ENCODE results near the gene KBTBD12.

Gene KBTBD12

DNA sequence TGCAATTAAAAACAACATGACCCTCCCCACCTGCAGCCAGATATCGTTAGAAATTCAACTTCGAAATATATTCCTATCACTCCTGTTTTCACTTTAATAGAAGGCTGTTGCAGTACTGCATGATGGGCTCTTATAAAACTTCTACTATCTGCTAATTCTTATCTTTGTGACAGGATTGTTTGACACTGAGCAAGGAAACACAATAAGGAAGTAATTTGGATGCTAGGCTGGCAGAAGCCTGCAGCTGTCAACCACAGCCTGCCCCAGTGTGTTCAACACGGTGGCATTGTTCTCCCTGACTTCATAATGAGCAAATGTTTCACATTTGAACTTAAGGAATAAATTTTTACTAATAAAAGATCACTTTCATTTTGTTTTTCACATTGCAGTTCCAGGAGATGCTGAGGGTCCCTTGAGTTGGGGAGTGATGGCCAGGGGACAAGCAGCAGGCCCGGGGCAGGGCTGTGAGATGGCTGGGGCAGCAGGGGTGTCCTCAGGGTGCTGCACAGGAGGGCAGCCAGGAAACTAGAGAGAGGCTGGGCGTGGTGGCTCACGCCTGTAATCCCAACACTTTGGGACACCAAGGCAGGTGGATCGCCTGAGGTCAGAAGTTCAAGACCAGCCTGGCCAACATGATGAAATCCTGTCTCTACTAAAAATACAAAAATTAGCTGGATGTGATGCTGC lies 72.4 kb downstream of the KBTBD12 start:
- no peak for DNase-seq

DNA sequence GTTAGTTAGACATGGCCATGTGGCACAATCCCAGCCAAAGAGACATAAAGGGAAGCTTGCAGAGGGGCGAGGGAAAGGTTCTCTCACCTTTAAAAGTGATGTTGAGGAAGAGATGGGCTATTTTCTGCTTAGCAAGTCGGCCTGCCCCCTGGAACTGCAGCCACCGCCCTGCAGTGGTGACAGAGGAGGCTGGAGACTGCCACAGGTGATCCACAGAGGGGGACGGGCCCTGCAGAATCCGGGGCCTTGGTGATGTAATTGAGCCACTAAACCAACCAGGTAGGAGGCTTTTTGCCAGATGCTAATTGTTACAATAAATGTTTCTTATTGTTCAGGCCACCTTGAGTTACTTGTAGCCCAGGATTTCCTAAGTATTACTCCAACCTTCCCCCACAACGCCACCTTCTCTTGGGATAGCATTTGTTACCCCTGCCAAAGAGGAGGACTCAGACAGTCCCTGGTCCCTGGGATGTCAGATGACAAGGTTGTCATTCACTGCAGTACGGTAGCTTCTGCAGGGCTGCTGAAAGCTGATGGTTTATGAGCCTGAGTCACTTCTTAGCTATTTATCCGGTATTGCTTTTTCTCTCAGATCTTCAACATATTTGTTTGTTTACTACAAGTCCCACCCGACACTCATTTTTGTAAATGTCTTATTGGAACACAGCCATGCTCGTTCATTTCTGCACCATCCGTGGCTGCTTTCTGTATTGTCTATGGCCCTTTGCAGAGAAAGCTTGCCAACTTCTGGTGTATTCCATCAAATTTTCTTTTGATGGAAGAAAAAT lies 73.9 kb downstream of the KBTBD12 start:
- no peak for DNase-seq

DNA sequence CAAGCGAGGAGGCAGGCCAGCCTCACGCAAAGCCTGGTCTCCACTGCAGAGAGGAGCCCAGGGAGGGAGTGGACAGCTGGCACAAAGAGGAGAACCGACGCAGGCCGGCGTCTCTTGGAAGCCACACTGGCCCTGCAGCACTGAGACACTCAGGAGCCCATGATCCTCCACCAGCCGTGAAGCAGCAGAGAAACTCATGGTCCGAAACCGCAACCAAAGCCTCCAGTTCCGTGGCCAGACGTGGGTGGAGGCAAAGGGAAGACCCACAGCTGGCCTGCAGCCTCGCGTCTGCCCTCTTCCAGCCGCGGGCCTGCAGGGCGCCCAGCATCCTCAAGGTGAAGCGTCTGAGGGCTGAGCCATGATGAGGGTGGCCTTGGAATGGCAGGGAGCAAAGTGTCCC lies 75.0 kb downstream of the KBTBD12 start:
- no peak for DNase-seq

DNA sequence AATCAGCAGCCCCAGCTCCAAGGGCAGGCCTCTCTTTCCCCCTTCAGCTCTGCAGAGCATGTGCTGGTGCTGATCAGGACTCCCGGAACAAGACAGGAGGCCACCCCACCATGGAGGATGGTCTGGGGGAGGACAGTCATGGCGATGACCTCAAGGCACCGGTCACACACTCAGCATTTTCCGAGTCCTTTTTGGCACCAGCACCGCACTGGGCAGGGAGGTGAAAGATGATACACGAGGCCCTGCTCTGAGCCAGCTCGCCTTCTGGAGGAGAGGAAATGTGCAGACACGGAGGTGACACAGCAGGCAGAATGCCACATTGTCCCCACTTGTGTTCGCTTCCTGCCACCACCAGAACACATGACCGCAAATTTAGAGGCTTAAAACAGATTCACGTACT lies 75.4 kb downstream of the KBTBD12 start:
- no peak for DNase-seq

DNA sequence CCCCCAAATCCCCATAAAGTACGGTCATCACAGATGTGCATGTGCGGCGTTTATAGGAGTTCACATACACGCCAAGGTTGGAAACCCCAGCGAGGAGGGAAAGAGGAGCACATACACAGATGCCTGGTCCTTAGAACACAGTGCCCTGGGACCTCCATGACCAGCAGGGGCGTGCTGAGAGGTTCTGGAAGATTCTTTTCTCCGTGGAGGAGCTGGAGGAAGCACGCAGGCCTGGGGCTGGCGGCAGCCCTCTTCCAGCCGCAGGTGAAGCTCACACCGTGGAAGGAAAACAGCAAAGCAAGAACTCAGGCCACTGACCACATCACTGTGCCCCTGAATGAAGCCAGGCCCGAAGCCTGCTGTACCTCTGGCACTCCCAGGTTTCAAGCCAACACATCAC lies 76.2 kb downstream of the KBTBD12 start:
- DNase-seq: no peak

DNA sequence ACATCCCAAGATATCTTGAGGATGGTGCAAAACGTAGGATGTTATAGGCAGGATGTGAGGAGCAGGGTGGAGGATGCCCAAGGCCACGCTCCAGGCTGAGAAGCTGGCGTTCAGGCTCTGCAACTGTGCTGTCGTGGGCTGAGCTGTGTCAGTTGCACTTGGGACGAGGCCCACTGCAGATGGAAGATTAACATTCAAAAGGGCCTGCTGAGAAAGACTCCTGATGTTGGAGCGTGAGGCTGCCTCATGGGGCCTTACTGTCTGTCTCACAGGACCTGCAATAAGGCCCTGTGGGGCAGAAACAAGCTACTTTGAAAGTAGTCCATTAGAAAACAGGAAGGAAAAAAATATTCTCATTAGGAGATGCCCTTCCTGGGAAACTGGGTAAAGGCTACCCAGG lies 76.6 kb downstream of the KBTBD12 start:
- no peak for DNase-seq

DNA sequence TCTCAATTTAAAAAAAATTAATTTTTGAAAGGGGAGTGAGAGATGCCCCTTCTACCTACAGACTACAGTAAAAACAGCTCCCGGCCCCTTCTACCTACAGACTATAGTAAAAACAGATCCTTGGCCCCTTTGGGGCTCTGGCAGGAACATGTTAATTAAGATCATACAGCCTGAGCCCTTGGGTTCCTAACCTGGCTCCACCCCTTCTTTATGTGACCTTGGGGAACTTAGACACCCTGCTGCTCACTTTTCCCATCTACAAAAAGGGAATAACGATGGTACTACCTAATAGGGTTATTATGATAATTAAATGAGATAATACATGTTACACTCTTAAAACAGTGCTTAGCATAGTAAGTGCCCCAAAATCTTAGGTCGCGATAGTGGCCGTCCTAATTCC lies 77.1 kb downstream of the KBTBD12 start:
- no peak for DNase-seq

DNA sequence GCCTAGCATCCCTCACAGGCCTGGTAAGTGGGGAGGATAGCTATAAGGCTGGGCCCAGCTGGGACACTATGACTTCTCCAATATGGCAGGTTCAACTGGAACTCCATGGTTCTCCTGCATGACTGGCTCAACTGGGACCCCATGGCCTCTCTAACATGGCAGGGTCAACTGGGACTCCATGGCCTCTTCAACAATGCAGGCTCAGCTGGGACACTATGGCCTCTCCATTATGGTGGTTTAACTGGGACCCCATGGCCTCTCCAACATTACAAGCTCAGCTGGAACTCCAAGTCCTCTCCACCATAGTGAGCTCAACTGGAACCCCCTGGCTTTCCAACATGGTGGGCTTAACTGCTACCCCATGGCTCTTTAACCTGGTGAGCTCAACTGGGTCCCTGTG lies 79.0 kb downstream of the KBTBD12 start:
- DNase-seq: no peak

DNA sequence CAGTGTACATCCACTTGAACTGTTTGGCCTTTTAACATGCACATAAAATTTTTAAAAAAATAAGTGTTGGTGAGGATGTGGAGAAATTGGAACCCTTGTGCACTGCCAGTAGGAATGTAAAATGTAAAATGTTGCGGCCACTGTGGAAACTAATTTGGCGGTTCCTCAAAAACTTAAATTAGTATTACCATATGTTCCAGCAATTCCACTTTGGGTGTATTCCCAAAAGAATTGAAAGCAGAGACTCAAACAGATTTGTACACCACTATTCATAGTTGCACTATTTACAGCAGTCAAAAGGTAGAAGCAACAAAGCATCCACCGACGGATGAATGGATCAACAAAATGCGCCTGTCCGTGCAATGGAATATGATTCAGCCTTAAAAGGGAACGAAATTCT lies 82.0 kb downstream of the KBTBD12 start:
- DNase-seq: no peak

DNA sequence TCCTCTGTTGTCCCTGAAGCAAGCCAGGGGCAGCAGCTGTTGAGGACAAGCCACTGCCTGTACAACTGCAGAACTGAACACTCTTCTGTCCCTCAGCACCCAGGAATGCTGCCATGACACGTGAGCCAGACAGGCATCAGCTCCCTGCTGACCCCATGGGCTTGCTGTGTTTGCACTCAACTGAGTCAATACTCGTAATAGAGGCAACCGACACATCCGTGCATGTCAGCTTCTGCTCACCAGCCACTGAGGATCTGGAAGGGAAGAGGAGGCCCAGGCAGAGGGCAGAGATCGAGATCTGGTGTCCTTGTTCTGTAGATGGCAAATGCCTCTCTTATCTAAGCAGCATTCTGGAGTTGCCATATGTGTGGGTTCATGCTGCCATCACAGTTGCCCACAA lies 82.9 kb downstream of the KBTBD12 start:
- no peak for DNase-seq

DNA sequence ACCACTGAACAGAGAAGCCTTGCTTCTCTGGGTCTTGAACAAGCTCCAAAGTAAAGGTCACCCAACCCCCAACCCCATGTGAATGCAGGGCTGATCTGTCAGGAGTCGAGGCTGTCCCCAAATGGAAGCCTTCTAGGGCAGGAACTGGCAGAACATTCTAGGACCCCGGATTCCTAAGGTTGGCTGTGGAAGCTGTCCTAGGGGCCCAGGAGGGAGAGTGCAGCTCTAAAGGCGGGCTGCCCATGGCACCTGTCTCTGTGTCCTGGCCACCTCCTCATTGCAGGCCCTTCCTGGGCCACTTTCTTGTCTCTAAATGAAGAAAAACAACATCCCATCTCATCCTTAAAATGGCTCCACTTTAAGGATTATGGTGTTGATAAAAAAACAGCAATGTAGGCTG lies 83.6 kb downstream of the KBTBD12 start:
- no peak for DNase-seq

DNA sequence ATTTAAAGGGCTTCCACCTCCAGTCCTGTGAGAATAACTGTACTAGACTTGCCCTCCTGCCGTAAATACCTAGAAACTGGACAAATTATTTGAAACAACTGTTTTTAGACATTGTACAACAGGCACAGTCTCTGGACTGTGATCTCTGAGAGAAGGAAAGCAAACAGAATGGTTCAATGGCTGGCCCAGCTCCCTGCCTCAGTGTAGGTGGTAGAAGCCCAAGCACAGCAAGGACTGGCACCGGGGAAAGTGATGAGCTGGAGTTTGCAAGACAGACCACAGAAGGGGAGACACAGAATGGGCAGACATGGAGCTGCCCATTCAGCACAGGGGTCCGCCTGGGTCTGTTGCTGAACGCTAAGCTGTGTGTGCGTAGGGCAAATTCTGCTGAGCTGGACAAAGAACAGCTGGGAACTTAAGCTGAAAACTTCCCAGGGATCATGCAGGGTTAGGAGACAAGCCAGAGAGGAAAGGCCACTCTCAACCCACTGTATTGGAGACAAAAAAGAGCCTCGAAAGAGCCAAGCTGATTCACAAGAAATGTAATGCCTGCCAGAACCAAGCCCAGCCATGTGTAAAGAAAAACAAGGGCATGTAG lies 84.6 kb downstream of the KBTBD12 start:
- DNase-seq: no peak

DNA sequence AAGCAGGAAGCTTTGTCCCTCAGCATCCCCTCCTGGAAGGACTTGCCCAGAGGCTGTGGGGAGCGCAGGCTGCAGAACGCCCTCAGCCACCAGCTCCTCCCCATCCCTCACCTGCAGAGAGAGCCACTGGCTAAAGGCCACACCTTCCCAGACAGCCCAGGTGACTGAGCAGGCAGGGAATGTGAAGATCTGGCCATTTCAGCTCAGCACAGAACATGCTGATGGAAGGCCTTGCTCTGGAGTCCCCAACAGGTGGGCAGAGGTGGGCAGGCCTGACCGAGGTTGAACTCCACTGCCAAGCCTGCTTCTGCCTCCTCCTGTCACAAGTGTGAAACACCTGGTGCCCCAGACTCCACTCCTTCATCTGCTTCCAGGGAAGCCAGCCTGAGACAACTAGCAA lies 86.5 kb downstream of the KBTBD12 start:
- no peak for DNase-seq

DNA sequence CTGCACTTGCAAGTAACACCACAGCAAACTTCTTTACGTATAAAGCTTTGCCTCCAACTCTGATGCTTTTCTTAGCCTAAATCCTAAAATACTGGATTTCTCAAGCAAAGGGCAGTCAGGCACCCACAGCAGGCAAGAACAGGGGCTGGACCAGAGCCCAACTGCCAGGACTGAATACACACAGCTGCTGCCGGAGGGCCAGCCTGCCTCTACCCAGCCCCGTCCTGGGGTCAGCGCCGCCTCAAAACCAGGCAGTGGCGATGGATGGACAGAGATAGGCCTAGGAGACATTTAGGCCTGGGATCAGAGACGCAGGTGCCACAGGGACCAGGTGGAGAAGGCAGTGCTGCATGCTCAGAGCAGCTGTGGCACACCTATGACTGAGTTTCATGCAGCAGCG lies 89.6 kb downstream of the KBTBD12 start:
- DNase-seq: no peak

DNA sequence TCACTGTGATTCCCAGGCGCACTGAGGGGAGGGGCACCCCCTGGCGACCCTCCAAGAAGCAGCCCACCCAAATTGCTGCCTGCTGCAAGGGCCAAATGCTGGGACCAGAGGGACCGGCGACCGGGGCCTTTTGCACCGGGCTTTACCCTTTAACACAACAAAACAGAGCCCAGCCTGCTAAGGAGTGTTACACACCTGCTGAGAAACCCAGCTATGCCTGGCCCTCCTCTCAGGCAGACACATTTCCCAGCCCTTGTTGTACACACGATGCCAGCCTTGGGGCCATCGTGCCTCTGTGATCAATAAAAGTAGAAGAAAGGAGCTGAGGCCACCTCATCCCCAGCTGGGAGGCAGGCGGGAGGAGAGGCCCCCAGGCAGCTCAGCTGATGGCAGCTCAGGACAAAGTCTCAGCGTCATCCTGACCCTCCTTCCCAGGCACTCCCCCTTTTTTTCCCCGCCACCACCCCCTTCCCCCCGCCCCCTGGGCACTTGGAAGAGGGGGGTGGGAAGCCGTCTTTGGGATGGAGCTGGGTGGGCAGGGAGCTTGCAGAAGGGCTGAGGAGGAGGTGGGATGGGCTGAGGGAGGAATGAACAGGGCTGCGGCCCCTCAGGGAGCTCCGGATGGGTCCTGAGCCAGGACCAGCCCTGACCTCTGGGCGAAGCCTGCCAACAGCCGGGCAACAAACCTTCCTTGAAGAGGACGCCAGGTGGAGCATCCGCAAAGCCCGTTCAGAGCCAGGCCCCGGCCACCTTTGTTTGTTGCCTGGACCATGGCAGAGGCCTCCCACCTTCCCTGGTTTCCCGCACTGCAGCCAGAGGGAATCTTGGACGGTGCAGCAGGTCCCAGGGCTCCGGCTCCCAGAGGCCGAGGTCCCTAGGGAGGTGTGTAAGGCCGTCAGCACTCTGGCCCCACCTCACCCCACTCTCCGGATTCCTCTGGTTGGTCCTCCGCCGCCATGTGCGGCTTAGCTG lies 91.3 kb downstream of the KBTBD12 start:
- no peak for DNase-seq

DNA sequence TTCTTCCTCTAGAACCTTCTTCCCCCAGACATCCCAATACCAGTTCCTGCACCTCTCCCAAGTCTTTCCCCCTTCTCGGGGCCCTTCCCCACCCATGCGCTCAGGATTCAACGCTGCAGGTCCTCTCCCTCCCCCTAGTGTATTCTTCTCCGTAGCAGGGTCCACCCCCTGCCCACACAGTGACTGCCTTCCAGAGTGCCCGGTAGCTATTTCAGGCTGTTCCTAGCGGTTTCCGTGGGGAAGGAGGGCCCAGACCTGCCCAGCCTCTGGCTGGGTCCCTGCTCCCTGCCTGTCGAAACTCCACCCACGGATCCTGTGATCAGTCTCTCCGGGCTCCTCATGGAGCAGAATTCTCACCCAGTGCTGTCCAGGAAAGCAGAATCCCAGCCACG lies 92.0 kb downstream of the KBTBD12 start:
- no peak for DNase-seq

DNA sequence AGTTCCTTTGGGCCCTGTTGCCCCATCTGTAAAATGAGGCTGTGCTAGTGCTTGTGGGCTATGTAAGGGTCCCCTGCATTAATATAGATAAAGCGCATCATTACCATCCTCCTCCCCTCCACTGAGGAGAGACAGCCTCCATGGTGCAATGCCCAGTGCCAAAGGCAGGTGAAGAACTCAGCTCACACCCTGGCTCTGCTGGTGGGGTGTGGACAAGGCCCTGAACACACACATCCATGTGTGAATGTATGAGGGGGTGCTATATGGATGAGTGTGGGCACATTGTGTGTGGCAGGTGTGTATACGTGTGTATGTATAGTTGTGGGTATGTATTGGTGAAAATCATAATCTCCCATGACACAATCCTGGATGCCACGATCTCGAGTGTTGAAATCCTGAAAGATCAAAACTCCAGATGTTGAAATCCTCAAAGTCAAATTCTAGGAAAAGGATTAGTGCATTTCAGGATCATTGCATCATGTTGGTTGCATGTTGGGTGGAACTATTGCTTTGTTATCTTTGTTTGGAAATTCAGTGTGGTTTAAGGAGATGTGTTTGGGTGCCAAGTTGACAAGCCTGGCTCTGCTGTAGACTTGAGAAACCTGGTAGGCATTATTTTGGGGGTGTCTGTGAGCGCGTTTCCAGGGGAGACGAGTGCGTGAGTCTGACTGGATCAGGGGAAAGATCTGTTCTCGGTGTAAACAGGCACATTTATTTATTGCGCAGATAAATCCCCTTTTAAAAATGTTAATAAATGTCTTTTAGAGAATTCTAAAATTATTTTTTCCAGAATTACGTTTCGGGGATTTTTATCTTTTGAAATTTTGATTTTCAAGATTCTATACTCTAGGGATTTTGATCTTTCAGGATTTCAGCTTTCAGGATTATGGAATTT lies 95.2 kb downstream of the KBTBD12 start:
- DNase-seq: no peak

DNA sequence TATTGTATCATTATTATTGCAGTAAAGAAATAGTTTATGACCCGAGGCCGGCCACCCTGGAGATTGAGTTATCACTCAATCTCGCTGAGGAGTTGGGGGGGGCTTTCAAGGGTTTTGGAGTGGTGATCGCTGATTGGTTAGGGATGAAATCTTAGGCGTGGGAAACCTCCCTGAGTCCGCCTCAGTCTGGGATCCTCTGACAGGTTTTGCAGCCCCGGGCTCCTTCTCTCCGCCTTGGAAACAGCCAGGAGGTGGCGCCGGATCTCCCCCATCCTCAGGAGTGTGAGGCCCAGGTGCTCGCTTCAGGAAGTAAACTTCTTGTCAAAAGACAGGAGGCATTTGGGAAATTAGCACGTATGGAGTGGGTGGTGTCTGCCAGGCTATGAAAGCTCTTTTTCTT lies 96.1 kb downstream of the KBTBD12 start:
- DNase-seq: no peak

DNA sequence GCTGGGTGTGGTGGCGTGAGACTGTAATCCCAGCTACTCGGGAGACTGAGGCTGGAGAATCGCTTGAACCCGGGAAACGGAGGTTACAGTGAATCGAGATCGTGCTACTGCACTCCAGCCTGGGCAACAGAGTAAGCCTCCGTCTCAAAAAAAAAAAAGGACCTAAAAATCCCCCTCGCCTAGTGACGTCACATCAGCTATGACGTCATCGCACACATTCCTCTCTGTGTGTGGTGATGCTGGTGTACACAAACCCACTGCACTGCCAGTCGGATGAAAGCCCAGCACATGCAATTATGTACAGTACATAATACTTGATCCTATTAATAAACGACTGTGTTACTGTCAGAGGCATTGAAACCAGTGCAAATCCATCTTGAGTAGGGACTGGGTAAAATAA lies 97.0 kb downstream of the KBTBD12 start:
- DNase-seq: no peak

DNA sequence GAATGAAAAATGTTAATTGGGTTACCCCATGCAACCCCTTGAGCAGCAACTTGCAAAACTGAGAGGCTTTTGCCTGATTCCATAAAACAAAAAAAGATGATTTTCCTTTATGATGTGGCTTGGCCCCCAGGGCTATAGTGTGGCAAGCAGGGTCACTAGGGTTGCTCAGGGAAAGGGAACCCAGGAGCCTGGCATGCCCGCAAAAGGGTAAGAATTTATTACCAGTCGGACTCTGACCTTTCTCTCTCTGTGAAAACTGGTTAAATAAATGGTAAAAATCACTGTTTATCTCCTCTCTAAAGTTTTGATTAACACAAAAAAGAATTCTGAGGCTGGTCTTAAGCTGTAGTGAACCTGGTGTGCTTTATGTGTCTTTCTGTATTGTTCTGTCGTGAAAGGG lies 99.5 kb downstream of the KBTBD12 start:
- DNase-seq: no peak

DNA sequence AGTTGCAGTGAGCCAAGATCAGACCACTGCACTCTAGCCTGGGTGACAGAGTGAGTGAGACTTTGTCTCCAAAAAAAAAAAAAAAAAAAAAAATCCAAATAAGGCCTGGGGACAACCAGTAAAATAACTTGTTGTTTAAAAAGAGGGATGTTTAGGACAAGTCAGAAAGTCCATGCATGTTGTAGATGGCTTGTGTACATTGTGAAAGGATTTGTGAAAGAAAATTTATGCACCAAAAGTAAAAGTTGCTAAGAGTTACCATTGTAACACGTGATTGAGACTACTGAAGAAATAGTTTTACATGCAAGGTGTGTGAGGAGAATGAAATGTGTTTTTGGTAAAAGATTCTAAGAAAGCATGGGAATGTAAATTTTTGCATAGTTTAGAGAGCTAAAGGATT lies 101.5 kb downstream of the KBTBD12 start:
- DNase-seq: no peak

DNA sequence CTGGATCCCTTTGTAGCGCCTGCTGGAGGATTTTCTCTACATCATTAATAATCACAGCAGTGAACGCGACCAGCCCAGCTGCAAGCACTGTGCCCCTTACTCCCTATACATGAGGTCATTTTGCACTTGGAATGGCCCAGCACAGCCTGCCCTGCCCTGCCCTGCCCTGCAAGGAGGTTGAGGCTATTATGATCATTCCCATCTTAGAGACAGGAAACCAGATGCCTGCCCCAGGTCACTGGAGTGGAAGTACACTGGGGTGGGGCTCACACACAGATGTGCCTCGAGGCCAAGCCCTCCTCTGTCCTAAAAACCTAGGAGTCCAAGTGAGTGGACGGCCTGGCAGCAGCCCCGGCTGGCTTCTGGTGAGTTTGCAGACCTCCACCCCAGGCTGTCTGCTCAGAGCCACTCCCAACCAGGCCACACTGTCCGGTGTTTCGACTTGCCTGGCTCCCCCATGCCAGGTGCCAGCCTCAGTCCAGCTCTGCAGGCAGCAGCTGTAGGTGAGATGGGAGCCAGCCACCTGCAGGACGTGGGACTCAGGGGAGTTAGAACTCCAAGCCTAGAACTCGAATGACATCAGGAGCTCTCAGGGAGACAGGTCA lies 106.8 kb downstream of the KBTBD12 start:
- no peak for DNase-seq

All from stimulated activated CD4-positive, alpha-beta T cell treated with anti-CD3 and anti-CD28 coated beads, Interleukin-4, amount 100 ng/mL, for 24 hours (primary cell).